HG03139 (cell line): ENCODE data around the gene UPK1B.
"Not testable (repeated sequence)": the region's sequence is repeated elsewhere in the genome, so short reads cannot be mapped to it uniquely, and the experiment has no call there.

Experiments
- ATAC-seq: cut with Tn5 transposase; IDR thresholded peaks from one replicate; pipeline ENCODE4 v1.9.1; 2021; ENCODE audit not compliant: unreplicated experiment

UPK1B gene

GRCh38 chr3:119173325-119173724 is at the start of gene UPK1B:
UPK1B (plus strand) TSS chr3:119173598; CDS start chr3:119186742, 13,144 bp downstream.
- ATAC-seq = no peak

- no peak for ATAC-seq
Measured at GRCh38 chr3:119125342-119125741, 48.1 kb upstream of the UPK1B start.

- ATAC-seq = no peak
Measured at GRCh38 chr3:119125742-119126504, 47.5 kb upstream of the UPK1B start.

GRCh38 chr3:119130291-119130690 is 43.1 kb upstream of the UPK1B start:
- ATAC-seq = not testable (repeated sequence)

GRCh38 chr3:119132291-119132690 is 41.1 kb upstream of the UPK1B start:
- not testable (repeated sequence) for ATAC-seq

- not testable (repeated sequence) for ATAC-seq
Measured at GRCh38 chr3:119139360-119139759, 34.0 kb upstream of the UPK1B start.

GRCh38 chr3:119140466-119140865 is 32.9 kb upstream of the UPK1B start:
- no peak for ATAC-seq

GRCh38 chr3:119145128-119145499 is 28.3 kb upstream of the UPK1B start:
- ATAC-seq = peak; percentile 29

- peak; percentile 70 for ATAC-seq
Measured at GRCh38 chr3:119145500-119146167, 27.8 kb upstream of the UPK1B start, which contains the start of gene TEX55. TEX55 (plus strand) TSS chr3:119146165; CDS start chr3:119146190, 25 bp downstream.

- ATAC-seq = no peak
Measured at GRCh38 chr3:119146578-119147375, 26.6 kb upstream of the UPK1B start.

- ATAC-seq = no peak
Measured at GRCh38 chr3:119147494-119147893, 25.9 kb upstream of the UPK1B start.

- ATAC-seq = no peak
Measured at GRCh38 chr3:119148493-119149180, 24.8 kb upstream of the UPK1B start.

GRCh38 chr3:119149484-119149883 is 23.9 kb upstream of the UPK1B start:
- no peak for ATAC-seq

GRCh38 chr3:119156868-119157267 is 16.5 kb upstream of the UPK1B start:
- no peak for ATAC-seq

GRCh38 chr3:119157971-119158370 is 15.4 kb upstream of the UPK1B start:
- ATAC-seq = no peak

GRCh38 chr3:119160361-119160760 is 13.0 kb upstream of the UPK1B start:
- no peak for ATAC-seq

- no peak for ATAC-seq
Measured at GRCh38 chr3:119160815-119161214, 12.6 kb upstream of the UPK1B start.

- ATAC-seq = no peak
Measured at GRCh38 chr3:119161240-119161639, 12.2 kb upstream of the UPK1B start.

- not testable (repeated sequence) for ATAC-seq
Measured at GRCh38 chr3:119164745-119165144, 8.7 kb upstream of the UPK1B start.

GRCh38 chr3:119170821-119171220 is 2.6 kb upstream of the UPK1B start:
- ATAC-seq = no peak
